GM18498 (cell line): ENCODE measurements around the gene SSNA1.

Experiments
- ATAC-seq: cut with Tn5 transposase; IDR thresholded peaks from one replicate; pipeline ENCODE4 v1.9.1; 2021; ENCODE audit warnings: mild to moderate bottlenecking, moderate library complexity; ENCODE audit not compliant: unreplicated experiment

Gene SSNA1

DNA sequence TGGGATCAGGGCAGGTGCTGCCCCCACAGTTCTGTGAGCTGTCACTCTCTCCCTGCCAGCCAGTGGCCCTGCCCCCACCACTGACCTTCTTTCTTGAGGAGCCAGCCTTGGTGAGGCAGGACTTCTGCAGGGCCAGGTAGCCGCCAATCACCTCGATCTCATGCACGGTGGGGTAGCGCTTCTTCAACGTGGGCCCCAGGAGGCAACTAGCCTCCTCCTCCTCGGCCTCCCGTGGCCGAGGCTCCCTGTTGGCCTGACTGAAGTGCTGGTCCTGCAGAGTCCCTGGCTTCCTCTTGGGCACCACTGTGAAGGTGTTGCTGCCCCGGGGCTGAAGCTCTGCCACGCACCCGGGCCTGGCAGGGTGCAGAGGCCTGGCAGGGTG lies 10.4 kb downstream of the SSNA1 start:
- no peak for ATAC-seq

DNA sequence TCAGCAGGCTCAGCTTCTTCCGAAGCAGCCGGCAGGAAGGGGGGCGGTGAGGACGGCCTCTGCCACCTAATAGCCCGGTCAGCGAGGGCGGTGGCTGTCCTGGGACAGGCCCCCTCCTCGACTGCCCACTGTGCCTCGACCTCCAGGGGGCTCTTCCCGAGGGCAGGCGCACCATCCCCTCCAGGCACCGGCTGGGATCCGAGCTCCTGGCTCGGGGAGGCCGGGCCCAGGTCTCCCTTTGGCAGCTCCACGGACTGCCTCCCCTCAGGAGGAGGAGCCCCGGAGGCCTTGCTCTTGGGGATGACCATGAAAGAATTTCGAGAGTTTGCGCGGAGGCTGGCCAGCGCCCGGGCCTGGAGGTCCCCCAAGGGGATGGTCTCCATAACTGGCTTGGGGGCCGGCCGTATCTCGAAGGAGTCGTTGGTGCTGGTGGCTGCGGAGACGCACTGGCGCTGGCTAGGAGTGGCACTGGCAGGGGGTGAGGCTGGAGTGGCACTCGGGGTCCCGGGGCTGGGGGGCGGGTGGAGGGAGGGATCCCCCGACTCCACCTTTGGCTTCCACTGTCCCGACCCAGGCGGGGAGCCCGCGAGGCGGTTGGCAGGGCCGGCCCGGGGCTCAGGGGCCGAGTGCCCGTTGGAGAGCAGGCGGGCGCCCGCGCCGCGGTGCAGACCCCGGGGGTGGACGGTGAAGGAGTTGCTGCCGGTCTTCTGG lies 11.1 kb downstream of the SSNA1 start:
- no peak for ATAC-seq

DNA sequence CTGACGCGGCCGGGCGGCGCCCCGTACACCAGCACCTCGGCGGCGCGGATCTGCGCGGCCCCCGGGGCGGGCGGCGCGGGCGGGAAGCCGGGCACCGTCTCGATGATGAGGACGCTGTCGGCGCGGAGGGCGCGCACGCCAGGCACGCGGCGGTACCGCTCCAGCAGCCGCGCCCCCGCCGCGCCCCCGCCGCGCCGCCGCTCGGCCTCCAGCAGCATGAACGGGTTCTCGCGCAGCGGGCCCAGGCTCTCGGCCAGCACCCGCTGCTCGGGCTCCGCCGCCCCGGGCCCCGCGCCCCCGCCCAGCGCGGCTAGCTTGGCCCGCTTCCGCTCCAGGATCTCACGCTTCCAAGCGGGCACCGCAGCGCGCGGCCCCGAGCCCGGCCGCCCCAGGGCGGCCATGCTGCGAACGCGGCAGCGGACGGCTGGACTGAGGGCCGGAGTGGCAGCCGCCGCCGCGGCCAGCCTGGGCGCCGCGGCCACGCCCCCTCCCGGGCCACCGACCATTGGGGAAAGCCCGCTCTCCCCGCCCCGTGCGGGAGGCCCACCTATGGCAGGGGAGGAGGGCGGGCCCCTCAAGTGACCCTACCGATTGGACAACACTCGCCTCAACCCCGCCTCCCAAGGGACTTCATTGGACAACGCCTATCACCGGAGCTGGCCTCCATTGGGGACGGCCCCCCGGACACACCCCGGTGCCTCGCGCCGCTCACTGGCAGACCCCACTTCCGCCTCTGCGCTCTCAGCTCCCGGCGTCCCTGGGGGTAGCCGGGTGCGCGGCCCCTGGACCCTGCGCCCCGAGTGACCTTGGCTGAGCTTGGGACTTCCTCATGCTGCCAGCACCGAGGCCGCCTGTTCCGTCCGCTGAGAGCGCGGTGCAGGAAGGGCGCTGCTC lies 12.1 kb downstream of the SSNA1 start, which contains the start of gene TPRN:
Gene TPRN (minus strand): TSS at position 431 of the 894 bp plus-strand sequence. CDS start 30 bp downstream, at position 401.
- ATAC-seq: peak; percentile 92

DNA sequence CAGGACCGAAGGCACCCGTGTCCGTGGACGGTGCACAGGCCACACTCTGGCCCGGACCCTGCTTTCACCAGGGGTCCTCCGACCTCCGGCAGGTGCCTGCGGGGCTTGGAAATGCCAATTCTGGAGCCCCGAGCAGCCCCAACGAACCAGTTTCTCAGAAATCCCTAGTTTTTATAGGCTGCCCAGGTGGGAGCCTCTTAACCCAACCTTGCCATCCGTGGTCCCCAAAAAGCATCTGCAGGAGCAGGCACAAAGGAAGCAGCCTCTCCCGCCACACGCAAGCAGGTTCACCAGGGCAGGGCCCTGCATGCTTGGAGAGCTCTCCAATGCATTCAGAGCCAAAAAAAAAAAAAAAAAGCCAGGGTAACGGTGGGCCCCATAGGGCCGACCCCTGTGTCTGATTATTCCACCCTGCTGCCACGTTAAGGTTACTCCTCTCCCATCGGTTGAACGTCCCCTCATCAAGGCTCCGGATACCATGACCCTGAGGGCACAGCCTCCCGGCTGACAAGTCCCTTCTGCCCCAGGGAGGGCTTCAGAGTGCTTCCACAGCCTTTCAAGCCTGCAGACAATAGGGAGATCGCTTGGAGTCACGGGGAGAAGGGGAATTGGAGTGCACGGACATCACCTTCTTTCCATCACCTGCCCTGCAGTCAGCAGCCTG lies 12.9 kb downstream of the SSNA1 start:
- no peak for ATAC-seq

DNA sequence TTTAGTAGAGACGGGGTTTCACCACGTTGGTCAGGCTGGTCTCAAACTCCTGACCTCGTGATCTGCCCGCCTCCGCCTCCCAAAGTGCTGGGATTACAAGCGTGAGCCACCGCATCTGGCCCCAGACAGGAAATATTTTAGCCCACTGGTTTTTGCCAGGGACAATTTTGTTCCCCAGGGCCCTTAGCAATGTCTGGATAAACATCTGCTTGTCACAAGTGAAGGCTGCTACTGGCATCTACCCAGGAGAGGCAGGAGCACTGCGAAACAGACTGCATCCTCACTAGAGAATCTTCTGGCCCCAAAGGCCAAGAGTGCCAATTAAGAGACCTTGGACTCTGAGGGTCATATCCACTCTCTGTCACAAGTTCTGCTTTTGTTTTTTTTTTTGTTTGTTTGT lies 14.5 kb downstream of the SSNA1 start:
- no peak for ATAC-seq

DNA sequence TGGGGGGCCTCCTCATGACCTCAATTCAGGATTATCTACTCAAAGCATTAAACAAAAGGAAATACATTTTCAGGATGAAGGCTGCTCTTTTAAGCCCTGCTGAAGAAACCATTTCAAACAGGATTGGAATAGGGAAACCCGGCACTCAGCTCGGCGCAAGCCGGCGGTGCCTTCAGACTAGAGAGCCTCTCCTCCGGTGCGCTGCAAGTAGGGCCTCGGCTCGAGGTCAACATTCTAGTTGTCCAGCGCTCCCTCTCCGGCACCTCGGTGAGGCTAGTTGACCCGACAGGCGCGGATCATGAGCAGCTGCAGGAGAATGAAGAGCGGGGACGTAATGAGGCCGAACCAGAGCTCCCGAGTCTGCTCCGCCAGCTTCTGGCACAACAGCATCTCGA lies 16.3 kb downstream of the SSNA1 start:
- no peak for ATAC-seq

DNA sequence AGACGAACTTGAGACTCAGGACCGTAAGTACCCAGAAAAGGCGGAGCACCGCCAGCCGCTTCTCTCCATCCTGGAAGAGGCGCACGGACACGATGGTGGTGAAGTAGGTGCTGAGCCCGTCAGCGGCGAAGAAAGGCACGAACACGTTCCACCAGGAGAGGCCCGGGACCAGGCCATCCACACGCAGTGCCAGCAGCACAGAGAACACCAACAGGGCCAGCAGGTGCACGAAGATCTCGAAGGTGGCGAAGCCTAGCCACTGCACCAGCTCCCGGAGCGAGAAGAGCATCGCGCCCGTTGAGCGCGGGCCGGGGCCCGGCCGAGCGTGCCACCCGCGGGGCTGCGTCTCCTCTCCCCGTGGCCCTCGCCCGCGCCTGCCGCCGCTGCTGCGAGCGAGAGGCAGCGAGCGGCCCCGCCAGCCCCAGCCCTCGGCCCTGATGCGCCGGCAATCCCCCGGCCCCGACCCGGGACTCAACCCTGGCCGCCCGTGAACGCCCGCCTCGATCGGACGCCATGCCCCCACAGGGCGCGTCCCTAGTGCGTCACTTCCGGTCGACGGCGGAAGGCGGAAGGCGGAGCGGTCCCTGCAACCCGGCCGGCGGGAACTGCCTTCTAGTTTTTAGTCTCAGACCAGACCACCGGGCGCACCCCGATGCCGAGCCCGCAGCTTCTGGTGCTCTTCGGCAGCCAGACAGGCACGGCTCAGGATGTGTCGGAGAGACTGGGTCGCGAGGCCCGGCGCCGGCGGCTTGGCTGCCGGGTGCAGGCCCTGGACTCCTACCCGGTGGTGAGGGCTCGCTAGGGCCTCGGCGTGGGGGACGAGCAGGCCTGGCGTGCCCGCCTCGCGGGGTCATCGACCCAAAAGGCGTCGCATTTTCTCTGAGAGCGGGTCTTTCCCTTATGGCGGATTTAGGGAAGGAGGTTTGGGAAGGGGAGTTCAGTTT lies 16.9 kb downstream of the SSNA1 start, which contains the start of the genes NDOR1 and TMEM203:
Gene NDOR1 (plus strand): TSS at position 575 of the 944 bp plus-strand sequence. CDS start 78 bp downstream, at position 653.
Gene TMEM203 (minus strand): TSS at position 523 of the 944 bp plus-strand sequence. CDS start 234 bp downstream, at position 289.
- peak; percentile 39 for ATAC-seq

DNA sequence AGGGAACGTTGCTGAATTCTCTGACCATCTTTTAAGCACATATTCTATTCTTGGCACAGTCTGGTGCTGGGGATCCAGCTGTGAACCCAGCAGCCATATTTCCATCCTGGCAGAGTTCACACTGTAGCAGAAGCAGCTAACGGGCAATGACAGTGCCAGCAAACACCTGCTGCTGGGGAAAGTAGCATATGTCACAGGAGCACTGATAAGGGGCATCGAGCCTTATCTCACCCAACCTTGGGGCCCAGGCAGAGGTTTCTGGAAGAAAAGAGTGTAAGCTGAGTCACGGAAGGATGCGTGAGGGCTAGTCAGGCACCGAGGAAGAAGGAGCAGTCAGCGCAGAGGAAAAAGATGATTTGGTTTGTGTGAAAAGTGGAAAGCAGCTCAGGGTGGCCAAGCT lies 18.1 kb downstream of the SSNA1 start:
- no peak for ATAC-seq

DNA sequence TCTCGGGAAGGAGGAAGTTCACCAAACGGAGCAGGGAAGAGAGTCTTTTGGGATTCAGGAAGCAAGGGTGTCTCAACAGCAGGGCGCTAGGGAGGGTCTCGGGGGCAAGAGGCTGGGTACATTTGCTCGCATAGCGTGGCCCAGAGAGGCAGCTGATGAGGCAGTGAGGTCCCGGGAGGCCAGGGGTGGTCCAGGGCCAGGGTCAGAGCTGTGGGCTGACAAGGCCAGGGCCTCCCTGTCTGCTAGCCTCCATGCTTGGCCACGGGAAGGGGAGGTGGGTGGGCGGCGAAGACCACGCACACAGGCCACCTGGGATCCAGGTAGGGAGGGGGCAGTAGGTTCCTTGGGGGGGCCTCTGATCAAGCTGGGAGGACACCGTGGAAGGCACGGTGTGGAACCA lies 23.1 kb downstream of the SSNA1 start:
- no peak for ATAC-seq

DNA sequence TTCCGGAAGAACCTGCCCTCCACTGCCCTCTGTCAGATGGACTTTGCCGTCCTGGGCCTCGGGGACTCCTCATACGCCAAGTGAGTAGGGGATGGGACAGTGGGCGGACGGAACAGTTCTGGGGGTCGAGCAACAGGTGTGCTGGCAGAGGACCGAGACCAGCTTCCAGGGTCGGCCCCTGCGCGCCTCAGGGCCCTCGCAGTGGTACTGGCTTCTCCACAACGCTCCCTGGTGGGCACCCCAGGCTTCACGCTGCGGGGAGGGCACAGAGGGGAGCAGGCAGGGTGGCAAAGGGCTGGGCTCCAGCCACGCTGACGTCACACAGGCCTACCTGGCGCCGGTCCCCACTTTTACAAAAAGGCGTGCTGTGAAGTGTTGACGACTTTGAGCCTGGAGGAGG lies 24.0 kb downstream of the SSNA1 start:
- no peak for ATAC-seq

DNA sequence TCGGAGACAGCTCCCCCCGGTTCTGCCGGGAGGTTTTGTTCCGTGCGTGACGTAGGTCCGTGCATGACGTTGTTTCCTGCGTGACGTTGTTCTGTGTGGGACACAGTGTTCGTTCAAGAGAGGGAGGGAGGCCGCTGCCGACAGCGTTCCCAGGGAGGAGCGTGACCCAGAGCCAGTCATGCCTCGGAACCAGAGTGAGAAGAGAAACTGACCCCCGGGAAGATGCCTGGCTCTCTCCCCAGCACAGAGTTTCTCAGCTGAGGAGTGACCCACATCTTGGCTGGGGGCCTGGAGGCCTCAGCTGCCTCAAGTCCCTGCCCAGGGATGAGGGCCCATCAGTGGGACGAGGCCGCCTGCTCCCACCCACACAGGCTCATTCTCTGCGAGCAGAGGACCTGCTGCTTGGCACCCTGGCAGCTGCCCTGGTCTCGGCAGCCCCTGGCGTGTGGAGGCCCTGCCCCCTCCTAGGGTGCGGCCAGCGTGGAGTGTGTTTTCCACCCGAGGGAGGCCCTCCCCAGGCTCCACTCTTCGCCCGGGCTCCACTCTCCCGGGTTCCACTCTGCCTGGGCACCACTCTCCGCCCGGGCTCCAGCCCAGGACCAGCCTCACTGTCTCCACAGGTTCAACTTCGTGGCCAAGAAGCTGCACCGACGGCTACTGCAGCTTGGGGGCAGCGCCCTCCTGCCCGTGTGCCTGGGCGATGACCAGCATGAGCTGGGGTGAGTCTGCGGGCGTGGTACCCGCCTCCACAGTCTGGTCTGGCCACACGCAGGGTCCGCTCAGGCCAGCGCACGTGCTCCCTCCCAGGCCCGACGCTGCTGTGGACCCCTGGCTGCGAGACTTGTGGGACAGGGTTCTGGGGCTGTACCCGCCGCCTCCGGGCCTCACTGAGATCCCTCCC lies 24.9 kb downstream of the SSNA1 start:
- no peak for ATAC-seq

DNA sequence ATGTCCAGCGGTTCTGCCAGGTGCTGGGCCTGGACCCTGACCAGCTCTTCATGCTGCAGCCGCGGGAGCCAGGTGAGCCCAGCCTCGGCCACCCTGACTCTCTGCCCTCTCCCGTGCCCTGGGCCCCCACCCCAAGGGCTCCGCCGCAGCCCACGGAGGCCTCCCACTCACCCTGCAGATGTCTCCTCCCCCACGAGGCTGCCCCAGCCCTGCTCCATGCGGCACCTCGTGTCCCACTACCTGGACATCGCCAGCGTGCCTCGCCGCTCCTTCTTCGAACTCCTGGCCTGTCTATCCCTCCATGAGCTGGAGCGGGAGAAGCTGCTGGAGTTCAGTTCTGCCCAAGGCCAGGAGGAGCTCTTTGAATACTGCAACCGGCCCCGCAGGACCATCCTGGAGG lies 26.1 kb downstream of the SSNA1 start:
- ATAC-seq: no peak

DNA sequence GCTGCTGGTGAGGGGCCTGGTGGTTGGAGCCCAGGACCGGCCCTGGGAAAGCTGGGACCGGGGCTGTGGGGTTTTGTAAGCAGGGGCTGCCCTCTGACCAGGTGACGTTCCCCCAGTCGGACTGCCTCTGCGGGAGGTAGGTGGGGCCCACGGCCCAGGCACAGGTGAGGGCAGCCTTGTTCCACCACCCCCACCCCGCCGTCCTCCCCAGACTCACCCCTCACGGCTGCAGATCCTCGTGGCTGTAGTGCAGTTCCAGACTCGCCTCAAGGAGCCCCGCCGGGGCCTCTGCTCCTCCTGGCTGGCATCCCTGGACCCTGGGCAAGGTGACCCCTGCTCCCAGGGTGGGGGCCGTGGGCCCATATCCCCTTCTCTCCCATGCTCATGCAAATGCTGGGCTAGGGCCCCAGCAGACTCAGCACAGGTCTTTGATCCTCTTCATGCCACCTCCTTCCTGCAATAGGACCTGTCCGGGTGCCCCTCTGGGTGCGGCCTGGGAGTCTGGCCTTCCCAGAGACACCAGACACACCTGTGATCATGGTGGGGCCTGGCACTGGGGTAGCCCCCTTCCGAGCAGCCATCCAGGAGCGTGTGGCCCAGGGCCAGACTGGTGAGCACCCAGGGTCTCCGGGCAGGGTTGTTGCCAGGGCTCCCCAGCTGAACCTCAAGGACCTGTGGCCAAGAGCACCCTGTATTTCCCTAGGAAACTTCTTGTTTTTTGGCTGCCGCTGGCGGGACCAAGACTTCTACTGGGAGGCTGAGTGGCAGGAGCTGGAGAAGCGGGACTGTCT lies 26.9 kb downstream of the SSNA1 start:
- no peak for ATAC-seq

DNA sequence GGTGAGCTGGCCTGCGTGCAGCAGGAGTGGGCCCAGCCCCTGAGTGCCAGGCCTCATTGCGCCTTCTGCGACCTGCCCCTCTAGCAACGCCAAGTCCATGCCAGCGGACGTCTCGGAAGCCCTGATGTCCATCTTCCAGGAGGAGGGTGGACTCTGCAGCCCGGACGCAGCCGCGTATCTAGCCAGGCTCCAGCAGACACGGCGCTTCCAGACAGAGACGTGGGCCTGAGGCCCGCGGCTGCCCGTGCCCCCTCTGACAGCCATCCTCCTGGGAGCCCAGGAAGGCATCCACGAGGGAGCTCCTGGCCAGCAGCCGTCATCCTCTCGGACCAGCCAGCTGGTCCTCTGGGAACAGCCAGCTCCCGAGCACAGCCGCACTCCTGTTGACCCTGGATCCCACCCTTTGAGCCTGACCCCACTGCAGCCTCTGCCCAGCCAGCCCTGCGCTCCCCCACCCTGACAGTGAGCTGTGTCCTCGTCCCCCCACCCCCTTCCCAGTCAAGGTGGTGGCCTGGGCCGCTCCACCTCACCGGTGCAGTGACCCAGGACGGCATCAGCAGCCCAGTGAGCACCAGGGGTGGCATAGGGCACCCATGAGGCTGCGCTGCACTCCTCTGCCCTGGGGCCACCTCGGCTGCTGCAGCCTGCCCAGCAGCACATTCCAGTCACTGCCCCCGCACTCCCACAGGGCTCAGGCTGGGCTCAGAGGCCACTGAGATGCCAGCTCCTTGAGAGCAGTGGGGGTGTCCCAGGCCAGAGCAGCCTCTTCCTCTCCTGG lies 27.9 kb downstream of the SSNA1 start:
- no peak for ATAC-seq

DNA sequence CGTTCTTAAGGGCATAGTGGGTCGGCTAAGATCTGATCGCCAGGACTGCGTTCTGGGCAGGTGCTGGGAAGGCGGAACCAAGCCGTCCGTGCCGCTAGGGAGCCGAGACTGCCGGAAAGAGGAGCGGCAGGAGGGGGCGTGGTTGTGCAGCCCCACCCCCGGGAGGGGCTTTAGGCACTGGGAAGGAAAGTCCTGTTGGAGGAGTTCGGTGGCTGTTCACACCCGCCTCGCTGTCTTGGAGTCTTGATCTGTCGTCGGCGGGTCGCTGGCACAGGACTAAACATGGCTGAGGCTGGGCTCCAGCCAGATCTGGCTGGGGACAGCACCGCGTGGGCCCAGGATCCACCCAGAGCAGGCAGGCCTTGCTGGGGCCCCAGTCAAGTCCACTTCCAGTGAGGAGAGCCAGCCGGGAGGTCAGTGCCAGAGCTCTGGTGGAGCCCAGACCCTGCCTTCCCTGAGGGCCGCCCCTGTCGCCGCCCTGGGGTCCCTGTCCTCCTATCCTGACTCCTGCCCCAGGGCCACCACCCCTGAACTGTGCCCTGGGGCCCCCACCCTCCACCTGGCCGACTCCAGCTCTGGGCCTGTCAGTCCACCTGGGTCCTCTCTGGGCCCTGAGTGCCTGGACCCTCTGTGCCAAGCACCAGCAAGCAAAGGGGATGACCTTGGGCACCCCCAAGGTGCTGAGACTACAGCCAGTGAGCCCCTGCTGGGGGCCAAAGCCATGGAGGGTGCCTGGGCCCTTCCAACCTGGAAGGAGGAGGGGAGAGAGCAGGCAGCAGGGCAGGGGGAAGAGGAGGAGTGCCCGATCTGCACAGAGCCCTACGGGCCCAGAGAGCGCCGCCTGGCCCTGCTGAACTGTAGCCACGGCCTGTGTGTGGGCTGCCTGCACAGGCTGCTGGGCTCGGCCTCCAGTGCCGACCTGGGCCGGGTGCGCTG lies 29.1 kb downstream of the SSNA1 start:
- no peak for ATAC-seq

DNA sequence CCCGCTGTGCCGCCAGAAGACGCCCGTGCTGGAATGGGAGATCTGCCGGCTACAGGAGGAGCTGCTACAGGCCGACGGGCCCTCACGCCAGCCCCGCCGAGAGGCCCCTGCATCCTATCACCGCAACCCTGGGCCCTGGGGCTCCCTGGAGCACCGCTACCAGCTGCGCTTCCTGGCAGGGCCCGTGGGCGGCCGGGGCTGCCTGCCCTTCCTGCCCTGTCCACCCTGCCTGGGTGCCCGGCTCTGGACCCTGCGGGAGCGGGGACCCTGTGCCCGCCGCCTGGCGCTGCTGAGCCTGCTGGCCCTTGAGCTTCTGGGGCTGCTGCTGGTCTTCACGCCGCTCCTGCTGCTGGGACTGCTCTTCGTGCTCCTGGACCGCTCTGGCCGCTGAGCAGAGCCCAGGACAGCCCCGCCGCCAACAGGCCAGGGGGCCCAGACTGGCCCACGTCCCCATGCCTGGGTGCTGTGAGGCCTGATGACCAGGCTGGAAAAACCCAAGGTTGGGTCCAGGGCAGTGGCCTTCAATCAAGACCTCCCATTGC lies 29.8 kb downstream of the SSNA1 start:
- no peak for ATAC-seq
